GM21717 (cell line): ENCODE measurements around the gene CNOT6.

Experiments
- ATAC-seq: cut with Tn5 transposase; IDR thresholded peaks from one replicate; pipeline ENCODE4 v1.9.1; 2021; ENCODE audit warnings: mild to moderate bottlenecking, moderate library complexity; ENCODE audit not compliant: unreplicated experiment

CNOT6 gene

DNA sequence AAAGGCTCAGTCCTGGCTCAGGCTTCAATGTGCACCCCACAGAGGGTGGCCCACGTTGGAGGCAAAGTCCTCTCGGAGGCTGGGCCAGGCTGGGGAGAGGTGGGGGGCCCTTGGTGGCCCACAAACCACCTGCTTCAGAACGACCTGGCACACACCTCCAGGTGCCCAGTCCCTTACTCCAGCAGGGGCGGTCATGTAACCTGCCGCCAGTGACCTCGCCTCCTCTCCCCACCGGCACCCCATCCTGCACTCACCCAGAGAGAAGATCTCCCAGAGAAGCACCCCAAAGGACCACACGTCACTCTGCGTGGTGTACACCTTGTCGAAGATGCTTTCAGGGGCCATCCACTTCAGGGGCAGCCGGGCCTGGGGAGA is 119.6 kb downstream of the CNOT6 start:
- ATAC-seq = no peak

DNA sequence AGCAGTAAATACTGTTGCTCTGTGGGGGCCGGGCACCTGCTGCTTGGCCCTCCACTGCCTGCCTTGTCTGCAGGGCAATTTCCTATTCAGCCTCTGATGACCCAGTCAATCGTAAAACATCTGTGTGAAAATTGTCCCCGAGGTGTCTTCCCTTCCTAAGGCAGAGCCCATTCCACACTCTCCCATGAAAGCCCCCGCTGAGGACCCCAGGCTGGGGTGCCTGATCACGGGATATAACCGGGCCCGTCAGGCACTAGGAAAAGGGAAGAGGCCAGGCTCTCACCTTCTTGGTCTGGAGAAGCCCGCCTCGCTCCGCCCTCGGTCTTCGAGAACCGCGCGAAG is 124.3 kb downstream of the CNOT6 start:
- no peak for ATAC-seq

DNA sequence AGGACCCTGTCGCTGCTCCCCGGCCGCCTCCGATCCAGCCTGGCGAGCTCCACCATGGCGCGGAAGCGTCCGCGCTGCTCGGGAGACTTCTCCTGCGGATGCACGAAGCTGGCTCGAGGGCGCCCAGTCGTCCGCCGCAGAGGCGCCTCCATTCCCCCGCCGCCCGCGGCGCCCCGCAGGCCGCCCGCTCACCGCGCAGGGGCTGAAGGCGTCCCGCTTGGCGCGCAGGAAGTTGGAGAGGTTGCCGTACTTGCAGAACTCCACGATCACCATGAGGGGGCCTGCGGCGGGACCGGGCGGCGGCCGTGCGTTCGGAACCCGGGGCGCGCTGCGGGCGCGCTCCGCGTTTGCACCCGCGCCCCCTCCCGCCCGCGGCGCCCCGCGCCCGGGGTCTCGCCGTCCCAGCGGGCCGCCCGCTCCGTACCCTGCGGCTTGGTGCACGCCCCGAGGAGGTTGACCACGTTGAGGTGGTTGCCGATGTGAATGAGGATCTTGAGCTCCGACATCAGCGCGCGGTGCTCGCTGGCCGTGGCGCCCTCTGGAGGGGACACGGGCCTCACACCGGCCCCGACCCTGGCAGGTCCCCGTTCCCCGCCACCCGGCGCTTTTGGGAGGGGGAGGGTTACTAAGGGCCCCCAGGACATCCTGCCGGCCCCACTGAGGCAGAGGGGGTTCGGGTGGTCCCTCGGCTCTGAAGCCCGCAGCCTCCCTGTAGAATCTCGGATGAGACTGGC is 124.8 kb downstream of the CNOT6 start:
- ATAC-seq = no peak

DNA sequence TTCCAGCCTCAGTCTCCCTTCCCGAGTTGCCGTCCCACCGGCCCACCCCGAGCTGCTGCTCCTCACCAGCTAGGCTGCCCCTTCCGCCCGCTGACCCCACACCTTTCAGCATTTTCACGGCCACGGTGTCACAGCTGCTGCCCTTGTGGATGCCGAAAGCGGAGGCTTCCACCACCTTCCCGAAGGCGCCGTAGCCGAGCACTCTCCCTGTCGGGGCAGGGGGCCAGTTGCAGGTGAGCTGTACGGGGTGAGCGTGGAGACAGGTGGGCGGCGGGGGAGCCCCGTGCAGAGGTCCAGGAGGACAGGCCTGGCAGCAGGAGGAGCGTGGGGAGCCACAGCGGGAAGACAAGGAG is 125.4 kb downstream of the CNOT6 start:
- no peak for ATAC-seq

DNA sequence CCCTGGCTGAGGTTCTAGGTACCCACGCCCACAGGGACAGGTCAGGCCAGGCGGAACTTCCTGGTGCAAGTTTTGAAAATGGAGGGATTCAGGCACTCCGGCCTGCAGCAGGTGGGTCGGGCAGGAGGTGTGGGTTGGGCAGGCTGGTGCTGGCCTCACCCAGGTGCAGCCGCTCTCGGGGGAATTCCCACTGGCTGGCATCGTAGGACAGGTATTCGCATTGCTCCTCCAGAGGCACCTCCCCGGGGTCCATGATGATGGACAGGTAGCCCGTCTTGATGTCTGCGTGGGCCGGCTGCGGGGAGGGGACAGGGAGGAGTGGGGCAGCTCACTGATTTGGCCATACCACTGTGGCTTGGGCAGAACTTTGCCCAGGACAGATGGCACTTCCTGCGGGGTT is 125.8 kb downstream of the CNOT6 start:
- ATAC-seq = no peak

DNA sequence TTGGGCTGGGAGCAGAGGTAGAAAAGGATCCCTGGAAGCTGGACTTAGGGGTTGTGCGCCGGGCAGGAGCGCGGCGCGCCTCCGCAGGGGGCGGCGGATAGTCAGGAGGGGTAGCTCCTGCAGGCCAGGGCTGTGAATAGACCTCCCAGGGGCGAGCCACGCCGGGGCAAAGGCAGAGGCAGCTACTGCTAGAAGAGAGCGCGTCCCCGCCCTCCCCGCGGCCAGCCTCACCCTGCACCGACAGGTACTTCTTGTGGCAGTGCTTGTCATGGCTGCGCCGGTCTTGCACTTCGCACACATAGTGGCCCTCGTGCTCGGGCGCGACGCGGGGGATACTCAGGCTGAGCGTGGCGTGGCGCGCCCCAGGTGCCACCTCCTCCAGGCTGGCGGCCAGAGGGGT is 127.1 kb downstream of the CNOT6 start:
- no peak for ATAC-seq

DNA sequence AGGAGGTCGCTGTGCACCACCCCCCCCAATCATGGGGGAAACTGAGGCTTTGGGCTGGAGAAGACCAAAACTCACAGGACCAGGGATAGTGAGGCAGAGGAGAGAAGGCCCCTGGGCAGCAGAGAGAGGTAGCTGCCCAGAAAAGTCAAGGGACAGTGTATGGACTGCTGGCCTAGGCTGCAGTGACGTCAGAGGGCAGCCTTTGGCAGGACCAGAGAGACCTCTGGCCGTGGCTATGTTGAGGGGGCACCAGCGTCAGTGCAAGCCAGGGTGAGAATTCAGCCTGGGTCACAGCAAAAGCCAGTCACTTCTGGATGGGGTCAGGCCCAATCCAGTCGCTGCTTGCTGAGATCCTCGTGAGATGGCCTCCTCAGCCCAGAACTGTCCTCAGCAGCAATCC is 128.7 kb downstream of the CNOT6 start:
- no peak for ATAC-seq

DNA sequence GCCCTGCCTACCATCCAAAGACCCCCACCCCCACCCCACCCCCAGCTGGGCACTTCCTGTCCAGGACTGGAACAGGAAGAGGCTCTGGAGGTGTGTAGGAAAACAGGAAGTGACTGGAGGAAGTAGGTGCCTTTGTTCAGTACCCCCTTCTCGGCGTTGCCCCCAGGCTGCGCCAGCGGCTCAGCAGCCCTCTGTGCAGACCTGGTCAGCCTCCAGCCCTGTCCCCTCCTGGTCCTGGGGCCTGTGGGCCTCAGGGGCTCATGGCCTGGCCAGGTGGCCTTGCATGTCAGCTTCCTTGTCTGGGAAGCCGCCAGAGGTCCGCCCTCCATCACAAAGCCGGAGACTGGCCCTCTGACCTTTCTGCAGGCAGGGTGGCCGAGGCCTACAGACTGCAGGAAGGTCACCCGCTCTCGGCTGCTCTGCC is 129.2 kb downstream of the CNOT6 start:
- no peak for ATAC-seq

DNA sequence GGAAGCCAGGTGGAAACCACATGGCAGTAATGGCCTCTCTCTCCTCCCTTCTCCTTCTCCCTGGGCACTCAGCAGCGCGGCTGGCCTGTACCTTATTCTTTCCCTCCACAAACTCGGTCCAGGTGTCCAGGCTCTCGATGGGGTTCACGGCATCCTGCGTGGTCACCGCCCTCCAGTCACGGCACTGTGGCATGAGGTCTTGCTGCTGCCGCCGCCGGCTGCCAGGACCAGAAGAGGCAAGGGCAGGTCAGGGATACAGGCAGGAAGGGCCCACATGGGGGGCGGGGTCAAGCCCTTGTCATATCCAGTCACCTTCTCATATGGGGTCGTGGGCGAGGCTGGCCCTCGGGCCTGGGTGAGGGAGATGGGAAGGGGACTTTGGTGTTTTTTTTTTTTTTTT is 129.7 kb downstream of the CNOT6 start:
- no peak for ATAC-seq

DNA sequence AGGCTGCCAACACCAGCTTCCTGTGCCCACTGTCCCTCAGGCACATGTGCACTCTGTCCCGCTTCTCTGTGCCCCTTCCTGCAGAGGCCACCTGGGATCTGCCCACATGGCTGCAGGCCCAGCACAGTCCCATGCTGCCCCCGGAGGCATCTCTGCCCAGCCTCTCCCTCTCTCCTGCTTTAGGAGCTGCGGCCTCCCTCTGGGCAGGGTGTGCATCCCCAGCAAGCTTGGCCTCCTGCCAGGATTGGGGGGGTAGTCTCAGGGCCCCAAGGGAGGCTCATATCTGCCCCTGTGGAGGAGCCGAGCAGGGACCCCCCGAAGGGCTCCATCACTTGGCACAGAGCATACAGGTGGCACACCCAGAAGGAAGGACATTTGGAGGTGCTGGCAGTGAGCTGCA is 130.4 kb downstream of the CNOT6 start:
- ATAC-seq = no peak

DNA sequence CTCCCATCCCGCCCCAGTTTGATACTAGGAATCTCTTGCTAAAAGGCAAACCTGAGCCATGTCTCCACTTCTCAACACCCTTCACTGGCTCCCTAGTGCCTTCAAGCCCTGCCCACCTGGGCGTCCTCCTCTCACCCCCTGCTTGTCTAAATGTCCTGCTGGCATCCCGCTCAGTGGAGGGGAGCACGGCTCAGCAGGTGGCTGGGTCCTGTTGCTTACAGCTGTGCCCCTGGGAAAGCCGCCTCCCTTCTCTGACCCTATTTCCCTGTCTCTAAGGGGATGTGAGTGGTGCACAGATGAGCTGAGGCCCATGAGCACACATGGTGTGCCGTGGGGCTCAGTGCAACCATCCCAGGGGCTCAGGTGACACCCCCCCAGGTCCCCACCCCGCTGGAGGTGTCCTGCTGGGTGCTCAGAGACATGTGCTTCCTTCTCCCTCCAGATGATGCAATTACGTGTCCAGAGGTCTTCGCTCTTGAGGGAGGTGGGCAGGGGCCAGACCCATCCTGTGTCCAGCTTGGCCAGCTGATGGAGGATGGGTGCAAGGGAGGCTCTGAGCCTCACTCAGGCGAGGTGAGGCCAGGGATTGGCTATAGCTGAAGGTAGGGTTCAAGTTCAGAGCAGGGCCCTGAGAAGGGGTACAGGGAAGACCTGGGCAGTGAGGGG is 131.1 kb downstream of the CNOT6 start:
- no peak for ATAC-seq

DNA sequence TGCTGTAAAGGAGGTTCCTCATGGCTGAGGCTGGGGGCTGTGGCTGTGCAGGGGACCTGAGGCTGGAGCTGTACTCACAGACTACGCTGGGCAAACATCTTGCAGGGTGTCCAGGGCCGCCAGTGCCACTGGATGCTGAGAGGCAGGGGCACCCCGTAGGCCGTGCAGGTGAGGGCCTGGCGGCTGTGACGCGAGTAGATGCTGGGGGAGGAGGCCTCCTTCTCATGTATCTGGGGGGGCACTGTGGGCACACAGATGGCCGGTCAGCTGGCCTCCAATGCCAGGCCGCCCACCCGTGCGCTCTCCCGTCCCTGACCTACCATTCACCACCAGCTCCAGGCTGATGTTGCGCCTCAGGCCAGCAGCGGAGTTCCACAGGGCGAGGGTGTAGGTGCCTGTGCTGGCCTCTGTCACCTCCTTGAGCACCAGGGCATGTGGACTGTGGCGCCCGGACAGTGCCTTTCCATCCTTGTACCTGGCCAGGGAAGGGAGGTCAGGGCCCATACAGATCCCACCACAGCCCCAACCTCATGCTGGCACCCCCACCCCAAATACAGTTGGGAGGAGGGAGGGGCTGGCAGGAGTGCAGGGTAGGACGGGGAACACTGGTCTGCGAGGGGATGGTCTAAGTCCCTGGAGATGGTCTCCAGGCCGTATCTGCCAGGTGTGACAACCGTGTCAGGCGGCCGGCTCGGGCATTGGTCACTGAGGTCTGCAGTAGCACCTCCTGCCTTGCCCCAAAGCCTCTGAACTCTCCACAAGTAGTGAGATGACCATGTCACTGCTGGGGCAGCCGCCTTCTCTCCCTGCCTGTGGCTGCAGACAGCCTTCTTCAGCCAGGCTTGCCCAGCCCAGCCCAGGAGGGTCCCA is 131.8 kb downstream of the CNOT6 start:
- no peak for ATAC-seq

DNA sequence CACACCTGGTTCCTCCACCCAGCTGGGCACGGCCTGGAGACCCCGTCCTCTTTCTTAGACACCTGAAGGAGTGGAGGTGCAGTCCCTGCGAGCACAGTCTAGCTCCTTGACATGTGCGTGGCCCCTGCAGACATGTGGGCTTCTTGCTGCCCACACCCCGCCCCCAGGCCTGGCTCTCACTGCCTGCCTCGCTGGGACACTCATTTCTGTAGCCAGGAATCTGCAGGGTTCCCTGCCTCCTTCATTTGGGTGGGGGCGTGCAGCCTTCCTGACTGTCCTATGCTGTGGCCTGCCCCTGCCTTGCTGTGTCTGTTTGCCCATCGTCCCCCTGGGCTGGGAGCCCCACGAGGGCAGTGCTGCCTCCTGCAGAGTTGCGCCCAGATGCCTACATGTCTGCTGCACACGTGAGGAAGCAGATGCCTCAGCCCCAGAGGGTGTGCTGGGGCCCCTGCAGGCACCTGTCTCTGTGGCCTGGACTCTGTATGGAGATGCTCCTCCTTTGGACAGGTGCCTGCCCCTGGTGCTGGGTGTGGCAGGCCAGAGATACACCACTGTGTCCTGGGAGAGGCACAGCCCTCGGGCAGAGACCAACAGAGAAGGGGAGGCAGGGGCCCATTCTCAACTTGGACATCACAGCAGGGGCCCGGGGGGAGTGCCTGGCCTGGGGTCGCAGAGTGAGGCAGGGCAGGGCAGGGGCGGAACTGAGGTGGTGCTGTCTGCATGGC is 132.6 kb downstream of the CNOT6 start:
- ATAC-seq = no peak

DNA sequence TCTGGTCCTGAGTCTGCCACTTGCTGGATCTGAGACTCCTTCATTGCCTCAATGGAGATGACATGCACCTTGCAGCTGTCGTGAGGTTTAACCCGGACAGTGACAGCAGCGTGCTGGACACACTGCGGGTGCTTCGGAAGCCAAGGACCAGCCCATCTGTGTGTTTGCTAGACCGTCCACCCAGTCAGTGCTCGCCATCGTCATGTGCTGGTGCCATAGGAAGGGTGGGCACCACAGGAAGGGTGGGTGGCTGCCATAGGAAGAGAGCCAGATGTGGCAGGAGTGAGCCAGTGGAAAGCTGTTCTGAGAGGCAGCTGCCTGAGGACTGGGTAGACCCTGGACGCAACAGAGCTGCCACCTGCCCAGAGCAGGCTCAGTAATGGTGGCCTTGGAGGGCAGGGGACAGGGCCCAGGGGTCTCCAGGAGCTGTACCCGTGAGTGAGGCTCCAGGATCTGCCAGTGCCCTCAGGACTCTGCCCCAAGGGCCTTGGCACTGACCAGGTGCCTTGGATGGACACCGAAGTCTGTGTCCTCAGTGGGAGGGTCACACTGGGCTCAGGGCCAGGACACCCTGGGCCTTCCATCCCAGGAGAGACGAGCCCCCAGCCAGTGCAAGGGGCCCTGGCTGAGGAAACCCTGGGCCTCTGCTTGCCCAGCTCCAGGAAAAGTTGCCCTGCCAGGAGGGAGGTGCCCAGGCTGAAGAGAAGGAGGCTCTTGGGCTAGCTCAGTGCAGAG is 133.4 kb downstream of the CNOT6 start:
- ATAC-seq = no peak
